Measurements from ENCODE around the gene VPS39.

- TF ChIP-seq POLR2A (IDR thresholded peaks at IDR 0.05; ENCODE audit: control extremely low read depth in 1 of 2, low read depth in 2 of 2, low read length in 2 of 2) (no peak), TBP (IDR thresholded peaks at IDR 0.05; ENCODE audit: low read depth, low read length) (no peak), CTCF (IDR thresholded peaks at IDR 0.05; ENCODE audit: control extremely low read depth in 1 of 3, insufficient read depth in 1 of 3, low read depth in 1 of 3, low read length in 3 of 3) (no peak), SP2 (IDR thresholded peaks at IDR 0.05; ENCODE audit: low read length) (no peak), SP1 (IDR thresholded peaks at IDR 0.05; ENCODE audit: low read depth, low read length) (no peak), TAF1 (IDR thresholded peaks at IDR 0.05; ENCODE audit: low read depth, low read length) (no peak), MAFK (IDR thresholded peaks at IDR 0.05; ENCODE audit: low read depth, low read length) (no peak), SIN3A (conservative IDR thresholded peaks at IDR 0.05 in 1 of 2, IDR thresholded peaks at IDR 0.05 in 1 of 2; ENCODE audit: low read depth in 1 of 2, low read length in 2 of 2) (no peak), SRF (IDR thresholded peaks at IDR 0.05; ENCODE audit: low read depth, low read length) (no peak)
These were observed 87.8 kb downstream of the VPS39 start for GRCh38 chr15:42120285-42120684.
